Left forelimb (tissue), 1 donor: ENCODE measurements around the gene RTN3.

Experiments used
- DNase-seq: peaks from one replicate; pipeline ENCODE4 v3.0.0-alpha.2; 2018; ENCODE audit warnings: low spot score

RTN3 gene

GRCh38 chr11:63745304-63746170, 64.2 kb downstream of the RTN3 start:
- DNase-seq: no peak

GRCh38 chr11:63747011-63747410, 65.7 kb downstream of the RTN3 start:
- no peak for DNase-seq

- DNase-seq: no peak
Measured at GRCh38 chr11:63749624-63750023, 68.3 kb downstream of the RTN3 start.

GRCh38 chr11:63756919-63757761, 75.8 kb downstream of the RTN3 start:
- DNase-seq: no peak

GRCh38 chr11:63760487-63761079, 79.3 kb downstream of the RTN3 start:
- no peak for DNase-seq

GRCh38 chr11:63761188-63761587, 79.9 kb downstream of the RTN3 start:
- no peak for DNase-seq

- DNase-seq: peak; percentile 70
Measured at GRCh38 chr11:63761931-63762653, 80.8 kb downstream of the RTN3 start.

GRCh38 chr11:63762654-63763495, 81.6 kb downstream of the RTN3 start:
- peak; percentile 84 for DNase-seq

GRCh38 chr11:63763496-63764339, 82.4 kb downstream of the RTN3 start:
- DNase-seq: peak; percentile 71

- DNase-seq: peak; percentile 66
Measured at GRCh38 chr11:63764340-63764678, 83.0 kb downstream of the RTN3 start.

- peak; percentile 65 for DNase-seq
Measured at GRCh38 chr11:63764679-63765647, 83.7 kb downstream of the RTN3 start.

GRCh38 chr11:63765688-63766241, 84.5 kb downstream of the RTN3 start:
- no peak for DNase-seq

GRCh38 chr11:63766531-63767235, 85.4 kb downstream of the RTN3 start:
- DNase-seq: no peak

GRCh38 chr11:63767267-63767564, 85.9 kb downstream of the RTN3 start:
- no peak for DNase-seq

- peak; percentile 81 for DNase-seq
Measured at GRCh38 chr11:63767565-63768236, 86.4 kb downstream of the RTN3 start.

GRCh38 chr11:63768237-63769041, 87.1 kb downstream of the RTN3 start, which contains the start of gene ZFTA:
Gene ZFTA, minus strand, starts transcription at chr11:63768775. Its CDS starts 153 bp downstream, at chr11:63768622.
- DNase-seq: peak; percentile 86
